GM19438 (cell line): ENCODE measurements around the gene ACAP3.
A peak's percentile ranks its signal among the peaks of the same experiment; 100 is the strongest.

Source experiments
- ATAC-seq: cut with Tn5 transposase; IDR thresholded peaks from one replicate; pipeline ENCODE4 v1.9.1; 2021; ENCODE audit warnings: low read depth; ENCODE audit not compliant: unreplicated experiment

Gene ACAP3

DNA sequence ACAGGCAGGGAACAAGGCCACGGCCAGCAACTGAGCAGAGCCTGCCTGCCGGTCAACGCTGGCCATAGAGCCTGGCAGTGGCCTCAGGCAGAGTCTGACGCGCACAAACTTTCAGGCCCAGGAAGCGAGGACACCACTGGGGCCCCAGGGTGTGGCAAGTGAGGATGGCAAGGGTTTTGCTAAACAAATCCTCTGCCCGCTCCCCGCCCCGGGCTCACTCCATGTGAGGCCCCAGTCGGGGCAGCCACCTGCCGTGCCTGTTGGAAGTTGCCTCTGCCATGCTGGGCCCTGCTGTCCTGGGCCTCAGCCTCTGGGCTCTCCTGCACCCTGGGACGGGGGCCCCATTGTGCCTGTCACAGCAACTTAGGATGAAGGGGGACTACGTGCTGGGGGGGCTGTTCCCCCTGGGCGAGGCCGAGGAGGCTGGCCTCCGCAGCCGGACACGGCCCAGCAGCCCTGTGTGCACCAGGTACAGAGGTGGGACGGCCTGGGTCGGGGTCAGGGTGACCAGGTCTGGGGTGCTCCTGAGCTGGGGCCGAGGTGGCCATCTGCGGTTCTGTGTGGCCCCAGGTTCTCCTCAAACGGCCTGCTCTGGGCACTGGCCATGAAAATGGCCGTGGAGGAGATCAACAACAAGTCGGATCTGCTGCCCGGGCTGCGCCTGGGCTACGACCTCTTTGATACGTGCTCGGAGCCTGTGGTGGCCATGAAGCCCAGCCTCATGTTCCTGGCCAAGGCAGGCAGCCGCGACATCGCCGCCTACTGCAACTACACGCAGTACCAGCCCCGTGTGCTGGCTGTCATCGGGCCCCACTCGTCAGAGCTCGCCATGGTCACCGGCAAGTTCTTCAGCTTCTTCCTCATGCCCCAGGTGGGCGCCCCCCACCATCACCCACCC, 23.6 kb upstream of the ACAP3 start, which contains the start of gene TAS1R3:
TSS of gene TAS1R3 (plus strand) at position 213 of the 898 bp plus-strand sequence. CDS start at position 279, 66 bp downstream.
- ATAC-seq: no peak

DNA sequence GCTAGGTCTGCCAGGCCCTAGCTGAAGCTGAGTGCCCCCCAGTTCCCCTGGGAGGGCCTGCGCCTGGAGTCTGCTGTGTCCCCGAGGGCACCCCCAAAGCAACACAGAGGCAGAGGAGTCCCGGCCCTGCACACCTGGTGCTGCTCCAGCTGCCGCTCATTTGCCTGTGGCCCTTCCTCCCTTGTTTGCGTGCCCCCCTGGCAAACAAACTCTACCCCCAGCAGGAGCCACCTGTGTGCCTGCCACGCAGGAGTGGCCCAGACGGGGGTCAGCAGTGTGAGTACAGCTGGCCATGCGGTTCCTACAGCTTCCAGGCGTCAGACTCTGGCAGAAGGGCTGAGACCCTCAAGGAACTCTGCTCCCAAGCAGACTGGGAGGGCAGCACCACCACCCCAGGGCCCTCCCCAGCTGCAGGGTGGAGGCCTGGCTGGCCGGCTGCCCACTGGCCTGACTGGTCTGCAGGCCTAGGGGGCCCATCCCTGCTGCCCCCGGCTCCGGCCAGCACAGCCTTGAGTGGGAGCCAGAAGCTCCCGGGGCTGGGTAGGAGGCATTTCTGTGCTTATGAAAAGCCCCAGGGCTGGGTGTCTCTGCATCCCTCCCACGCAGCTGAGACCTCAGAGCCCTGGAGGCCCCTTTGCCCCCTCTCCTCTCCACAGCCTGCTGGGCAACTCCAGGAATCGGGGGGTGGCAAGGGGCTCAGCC, 22.8 kb upstream of the ACAP3 start:
- no peak for ATAC-seq

DNA sequence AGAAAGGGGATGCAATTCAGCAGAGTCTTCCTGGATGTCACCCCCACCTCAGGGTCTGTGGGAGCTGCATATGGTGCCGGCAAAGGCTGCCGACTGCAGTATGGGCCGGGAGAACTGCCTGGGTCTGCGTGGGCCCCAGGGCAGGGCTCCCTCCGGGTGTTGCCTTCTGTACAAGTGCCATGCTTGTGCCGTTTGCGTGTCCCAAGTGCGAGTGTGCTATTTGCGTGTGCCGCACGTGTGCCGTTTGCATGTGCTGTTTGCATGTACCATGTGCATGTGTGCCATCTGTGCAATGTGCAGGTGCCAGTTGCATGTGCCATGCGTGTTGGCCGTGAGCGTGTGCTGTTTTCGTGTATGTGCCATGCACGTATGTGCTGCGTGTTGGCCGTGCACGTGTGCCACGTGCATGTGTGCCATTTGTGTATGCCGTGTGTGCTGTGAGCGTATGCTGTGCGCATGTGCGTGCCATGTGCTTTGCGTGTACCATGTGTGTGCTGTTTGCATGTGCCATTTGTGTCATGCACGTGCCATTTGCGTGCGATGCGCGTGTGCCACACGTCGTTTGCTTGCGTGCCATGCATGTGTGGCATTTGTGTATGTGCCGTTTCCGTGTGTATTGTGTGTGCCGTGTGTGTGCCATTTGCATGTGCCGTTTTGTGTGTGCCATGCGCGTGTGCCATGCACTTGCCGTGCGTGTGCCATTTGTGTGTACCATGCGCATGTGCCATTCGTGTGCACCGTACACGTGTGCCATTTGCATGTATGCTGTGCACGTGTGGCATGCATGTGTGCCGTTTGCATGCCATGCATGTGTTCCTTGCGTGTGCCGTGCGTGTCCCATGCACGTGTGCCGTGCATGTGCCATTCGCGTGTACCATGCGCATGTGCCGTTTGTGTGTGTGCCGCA, 21.8 kb upstream of the ACAP3 start:
- no peak for ATAC-seq

DNA sequence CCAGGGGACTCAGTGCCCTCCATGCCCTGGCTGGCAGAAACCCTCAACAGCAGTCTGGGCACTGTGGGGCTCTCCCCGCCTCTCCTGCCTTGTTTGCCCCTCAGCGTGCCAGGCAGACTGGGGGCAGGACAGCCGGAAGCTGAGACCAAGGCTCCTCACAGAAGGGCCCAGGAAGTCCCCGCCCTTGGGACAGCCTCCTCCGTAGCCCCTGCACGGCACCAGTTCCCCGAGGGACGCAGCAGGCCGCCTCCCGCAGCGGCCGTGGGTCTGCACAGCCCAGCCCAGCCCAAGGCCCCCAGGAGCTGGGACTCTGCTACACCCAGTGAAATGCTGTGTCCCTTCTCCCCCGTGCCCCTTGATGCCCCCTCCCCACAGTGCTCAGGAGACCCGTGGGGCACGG, 20.5 kb upstream of the ACAP3 start:
- no peak for ATAC-seq

DNA sequence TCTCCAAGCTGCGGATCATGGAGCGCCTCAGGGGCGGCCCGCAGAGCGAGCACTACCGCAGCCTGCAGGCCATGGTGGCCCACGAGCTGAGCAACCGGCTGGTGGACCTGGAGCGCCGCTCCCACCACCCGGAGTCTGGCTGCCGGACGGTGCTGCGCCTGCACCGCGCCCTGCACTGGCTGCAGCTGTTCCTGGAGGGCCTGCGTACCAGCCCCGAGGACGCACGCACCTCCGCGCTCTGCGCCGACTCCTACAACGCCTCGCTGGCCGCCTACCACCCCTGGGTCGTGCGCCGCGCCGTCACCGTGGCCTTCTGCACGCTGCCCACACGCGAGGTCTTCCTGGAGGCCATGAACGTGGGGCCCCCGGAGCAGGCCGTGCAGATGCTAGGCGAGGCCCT, 19.6 kb upstream of the ACAP3 start:
- ATAC-seq: no peak

DNA sequence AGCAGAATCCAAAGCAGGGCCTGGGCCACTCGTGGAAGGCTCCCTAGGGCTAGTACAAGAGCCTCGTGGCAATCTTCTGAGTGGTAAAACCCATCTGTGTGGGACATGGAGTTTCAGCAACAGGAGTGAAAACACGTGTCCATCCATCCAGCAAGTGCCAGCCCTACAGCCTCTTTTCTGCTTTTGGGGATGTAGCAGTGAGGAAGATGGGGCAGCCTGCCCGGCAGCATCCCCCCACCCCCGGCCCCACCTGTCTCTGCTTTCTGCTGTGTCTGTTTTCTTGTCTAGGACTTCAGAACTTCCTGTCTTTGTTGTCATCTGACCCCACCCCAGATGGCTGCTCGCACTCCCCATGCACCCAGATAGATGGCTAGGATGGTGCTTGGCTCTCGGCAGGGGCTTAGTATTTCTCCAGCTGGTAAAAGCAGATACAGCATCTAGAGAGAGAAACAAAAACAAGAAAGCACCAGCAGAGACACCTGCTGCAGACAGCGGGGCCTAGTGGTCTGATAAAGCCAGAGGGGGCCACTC, 18.4 kb upstream of the ACAP3 start:
- ATAC-seq: no peak

DNA sequence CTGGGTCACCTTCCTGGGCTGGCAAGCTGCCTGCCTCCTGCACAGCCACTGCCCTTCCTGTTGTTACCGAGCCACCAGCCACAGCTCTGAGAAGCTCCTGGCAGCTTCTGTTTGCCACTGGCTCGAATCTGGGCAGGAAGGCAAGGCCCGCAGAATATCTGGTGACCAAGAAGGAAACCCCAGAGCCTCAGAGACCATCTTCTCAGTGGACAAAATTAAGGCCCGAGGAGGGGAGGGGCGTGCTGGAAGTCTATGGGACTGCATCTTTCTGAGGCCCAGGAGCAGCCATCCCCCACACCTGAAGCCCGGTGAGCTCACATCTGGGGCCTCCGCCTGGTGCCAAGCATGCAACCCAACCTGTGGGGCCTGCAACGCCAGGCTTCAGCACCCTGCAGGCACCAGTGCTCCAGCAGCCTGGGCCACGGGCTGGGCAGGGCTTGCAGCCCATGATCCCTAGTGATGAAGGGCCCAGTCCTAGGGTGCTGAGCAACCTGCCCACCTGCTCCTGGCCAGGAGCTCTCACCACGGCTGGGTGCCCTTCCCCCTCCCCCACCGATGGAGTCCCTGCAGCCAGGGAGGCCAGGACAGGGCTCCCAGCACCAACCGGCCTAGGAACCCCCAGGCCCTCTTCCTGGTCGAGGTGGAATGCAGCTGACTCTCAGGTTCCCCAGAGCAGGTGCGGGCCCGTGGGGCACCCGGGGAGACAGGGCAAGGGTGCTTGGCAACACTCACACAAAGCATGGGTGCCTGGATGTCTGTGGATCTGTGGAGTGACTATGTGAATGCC, 17.8 kb upstream of the ACAP3 start:
- no peak for ATAC-seq

DNA sequence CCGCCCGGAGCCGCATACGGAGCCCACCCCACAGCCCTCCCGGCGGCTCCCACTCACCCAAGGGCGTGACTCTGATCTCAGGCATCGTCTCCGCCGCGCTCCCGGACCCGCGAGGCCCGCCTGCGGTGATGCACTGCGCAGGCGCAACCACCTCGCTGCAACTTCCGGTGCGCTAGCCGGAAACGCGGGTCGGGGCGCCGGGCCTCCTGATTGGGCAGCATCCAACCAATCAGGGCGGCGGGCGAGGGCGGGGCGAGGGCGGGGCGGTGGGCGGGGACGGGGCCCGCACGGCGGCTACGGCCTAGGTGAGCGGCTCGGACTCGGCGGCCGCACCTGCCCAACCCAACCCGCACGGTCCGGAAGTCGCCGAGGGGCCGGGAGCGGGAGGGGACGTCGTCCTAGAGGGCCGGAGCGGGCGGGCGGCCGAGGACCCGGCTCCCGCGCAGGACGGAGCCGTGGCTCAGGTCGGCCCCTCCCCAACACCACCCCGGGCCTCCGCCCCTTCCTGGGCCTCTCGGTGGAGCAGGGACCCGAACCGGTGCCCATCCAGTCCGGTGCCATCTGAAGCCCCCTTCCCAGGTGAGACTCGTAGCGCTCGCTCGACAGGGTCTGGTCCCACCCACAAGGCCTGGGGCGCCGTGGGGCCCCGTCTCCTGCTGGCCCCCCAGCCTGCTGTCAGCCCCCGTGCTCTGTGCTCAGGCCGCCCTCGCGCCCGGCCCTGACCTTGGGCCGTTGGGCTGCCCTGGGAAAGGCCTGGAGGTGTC, 17.0 kb upstream of the ACAP3 start, which contains the start of the genes CPTP and INTS11:
TSS of gene CPTP (plus strand) at position 279 of the 764 bp plus-strand sequence. CDS start 2,109 bp downstream, outside the sequence.
TSS of gene INTS11 (minus strand) at position 137 of the 764 bp plus-strand sequence. CDS start at position 85, 52 bp downstream.
- peak; percentile 66 for ATAC-seq

DNA sequence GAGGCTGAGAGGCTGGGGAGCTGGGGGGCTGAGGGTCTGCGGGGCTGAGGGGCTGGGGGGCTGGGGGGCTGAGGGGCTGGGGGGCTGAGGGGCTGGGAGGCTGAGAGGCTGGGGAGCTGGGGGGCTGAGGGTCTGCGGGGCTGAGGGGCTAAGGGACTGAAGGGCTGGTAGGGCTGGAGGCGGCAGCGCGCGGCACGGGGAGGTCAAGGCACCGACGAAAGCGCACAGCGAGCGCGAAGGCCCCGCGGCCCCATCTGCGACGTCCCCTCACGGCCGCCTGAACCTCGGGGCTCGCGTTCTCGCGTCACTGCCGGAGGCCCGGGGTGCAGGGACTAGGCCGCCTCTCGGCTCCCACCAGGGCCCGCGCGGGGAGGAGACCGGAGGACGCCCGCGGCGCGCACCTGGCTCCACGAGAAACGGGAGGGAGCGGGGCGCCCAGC, 16.4 kb upstream of the ACAP3 start:
- peak; percentile 10 for ATAC-seq

DNA sequence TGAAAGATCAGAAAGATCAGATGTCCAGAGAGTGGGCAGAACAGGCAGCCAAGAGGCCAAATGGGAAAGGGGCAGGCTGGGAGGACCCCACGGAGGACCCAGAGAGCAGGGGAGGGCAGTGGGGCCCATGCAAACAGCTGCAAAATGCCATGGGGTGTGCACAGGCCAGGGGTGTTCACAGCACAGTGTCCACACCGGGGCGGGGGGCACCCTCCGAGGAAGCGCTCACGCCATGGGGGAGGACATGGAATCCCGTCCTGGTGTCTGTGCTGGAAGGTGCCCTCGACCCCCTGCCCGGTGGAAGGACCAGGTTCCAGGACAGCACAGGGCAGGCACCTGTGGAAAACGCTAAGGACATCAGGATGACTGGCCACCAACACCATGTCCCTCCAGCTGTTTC, 15.2 kb upstream of the ACAP3 start:
- no peak for ATAC-seq

DNA sequence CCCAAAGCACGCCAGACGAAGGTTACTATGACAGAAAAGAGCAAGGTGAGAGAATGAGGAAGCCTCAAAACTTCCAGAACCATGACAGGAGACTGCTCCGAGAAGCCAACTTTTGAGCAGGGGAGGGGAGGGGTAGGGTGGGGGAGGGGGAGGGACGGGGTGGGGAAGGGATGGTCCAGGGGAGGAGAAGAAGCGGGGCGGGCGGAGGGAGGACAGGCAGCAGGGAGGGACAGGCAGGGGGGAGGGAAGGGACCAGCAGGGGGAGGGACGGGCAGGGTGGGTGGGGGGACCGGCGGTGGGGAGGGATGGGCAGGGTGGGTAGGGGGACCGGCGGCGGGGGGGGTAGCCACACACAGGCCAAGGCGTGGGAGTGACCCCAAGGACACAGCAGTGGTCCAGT, 14.7 kb upstream of the ACAP3 start:
- no peak for ATAC-seq

DNA sequence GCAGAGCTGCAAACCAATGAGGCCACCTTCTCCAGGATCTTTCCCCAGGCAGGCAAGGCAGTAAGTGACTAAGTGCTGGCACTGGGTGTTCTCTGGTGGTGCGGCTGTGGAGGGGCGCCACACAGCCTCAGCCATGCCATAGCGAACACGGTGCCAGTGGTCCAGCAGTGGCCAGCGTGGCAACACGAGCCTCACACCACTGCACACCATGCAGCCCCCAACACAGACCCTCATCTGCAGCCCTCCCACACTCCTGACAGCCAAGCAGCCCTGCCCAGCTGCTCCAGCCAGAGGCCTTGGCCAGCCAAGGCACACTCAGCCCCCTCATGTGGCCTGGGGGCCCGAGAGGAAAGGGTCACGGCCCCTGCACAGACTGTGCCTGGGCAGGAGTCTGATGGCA, 13.7 kb upstream of the ACAP3 start:
- ATAC-seq: no peak

DNA sequence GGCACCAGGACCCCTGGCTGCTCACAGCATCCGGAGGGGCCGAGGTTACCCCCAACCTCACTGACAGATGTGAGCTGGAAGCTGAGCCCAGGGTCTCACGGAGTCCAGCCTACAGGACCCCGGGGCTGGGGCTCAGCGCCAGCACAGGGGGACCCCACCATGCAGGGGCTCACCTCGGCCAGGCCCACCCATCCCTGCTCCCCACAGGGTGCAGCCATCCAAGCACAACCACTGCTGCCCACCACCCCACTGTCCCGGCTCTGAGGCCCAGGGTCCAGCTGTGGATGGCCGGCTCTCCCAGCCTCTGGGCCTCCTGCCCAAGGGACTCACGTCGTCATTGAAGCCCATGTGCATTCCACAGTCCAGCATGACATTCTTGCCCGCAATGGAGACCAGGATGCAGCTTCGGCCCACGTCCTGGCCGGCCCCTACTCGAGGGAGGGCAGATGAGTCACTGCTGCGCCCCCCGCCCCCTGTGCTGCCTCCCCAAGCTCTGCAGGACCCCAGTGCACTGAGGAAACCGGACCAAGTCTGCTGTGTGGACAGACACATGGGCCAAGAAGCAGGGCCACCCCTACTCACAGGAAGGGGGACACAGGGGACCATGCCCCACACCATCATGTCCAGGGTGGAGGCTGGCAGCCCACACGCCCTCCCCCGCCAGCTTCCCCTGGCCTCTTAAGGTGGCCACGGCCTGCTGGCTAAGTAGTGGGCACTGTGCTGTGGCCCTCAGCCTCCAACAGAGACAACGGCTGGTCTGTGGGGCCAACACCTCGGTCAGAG, 13.1 kb upstream of the ACAP3 start:
- no peak for ATAC-seq

DNA sequence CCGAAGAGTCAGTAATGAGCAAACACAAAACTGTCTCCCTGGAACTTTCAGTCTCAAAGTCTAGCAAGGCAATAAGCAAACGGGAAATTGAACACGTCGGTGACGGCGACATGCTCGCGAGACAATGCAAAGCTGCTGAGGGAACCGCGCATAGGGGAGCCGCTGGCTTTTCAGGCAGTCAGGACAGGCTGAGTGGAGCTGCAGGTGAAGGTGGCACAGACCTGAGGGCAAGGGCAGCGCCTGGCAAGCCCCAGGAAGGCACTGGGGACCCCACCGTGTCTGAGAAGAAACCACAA, 11.9 kb upstream of the ACAP3 start:
- no peak for ATAC-seq

DNA sequence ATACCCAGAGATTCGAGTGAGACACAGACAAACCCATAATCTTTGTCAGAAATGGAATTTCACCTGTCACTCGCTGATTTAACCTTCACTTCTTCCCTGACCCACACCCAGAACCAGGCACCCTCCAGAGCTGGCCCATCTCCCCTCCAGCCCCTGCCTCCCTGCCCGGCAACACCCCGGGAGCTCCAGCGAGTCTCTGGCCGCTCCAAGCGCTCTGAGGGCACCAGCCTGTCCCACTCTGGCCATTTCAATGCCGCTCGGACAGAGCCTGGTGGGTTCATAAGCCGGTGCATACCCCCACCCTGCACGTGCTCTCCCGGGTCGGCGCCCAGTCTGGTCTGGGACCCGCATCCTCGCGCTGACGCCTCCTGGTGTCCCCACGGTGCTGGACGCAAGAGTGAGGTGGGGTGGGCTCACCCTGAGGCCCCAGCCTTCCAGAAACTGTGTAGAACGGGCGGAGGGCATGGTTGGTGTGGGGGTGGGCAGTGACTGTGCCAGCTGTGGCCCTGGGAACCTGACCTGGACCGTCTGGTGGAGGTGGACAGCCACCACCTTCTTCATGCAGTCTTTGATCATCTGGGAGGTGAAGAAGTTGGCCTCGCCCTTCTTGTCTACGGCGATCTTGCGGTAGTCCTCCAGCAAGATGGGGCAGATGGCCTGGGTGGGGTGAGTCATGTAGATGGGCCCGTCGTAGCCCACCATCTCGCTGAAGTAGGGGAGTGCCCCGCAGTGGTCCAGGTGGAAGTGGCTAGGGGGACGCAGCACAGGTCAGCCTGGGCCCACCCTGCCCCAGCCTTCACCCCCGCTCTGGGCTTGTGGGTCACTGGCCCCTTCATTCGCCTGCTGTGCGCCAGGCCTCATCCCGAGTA, 11.3 kb upstream of the ACAP3 start:
- no peak for ATAC-seq

DNA sequence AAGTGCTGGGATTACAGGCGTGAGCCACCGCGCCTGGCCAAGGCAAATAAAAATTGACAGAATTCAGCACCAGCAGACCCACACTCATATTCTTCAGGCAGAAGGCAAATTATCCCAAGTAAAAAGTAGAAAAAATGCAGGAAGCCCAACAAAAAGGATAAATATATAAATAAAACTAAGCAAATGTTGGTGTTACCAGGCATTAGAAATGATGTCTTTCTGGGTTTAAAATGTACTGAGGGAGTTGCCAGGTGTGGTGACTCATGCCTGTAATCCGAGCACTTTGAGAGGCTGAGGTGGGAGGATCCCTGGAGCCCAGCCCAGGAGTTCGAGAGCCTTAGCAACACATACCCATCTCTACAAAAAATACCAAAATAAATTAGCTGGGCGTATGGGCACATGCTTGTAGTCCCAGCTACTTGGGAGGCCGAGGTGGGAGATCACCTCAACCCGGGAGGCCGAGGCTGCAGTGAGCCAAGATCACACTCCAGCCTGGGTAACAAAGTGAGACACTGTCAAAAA, 10.5 kb upstream of the ACAP3 start:
- no peak for ATAC-seq

DNA sequence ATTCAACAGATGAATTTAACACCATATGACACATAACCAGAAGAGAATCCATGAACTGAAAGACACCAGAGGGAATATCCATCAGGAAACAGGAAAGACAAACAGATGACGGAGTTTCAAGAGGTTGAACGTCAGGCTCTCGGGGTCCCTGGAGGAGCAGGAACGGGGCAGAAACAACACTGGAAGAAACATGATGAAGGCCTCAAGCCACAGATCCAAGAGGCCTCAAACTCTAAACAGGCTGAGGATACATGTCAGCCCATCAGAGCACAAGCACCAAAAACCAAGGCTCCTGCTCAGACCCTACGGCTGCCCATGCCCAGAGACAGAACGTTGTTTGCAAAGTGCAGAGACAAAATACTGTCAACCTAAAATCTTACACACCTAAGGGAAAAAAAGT, 9.7 kb upstream of the ACAP3 start:
- ATAC-seq: no peak
